WTC11 (cell line): ENCODE results near the gene BICD1.

Experiments
- ATF1 ChIP-seq: sonication (generic); formaldehyde crosslinking; IDR thresholded peaks from 2 replicates; pipeline ENCODE4 v1.8.1; 2023; ENCODE audit warnings: mild to moderate bottlenecking, moderate library complexity, missing genetic modification reagents
- CBFB ChIP-seq: sonication (generic); formaldehyde crosslinking; IDR thresholded peaks from 2 replicates; pipeline ENCODE4 v1.8.1; 2022; ENCODE audit warnings: mild to moderate bottlenecking, low read depth, missing genetic modification reagents
- CREM ChIP-seq: sonication (generic); formaldehyde crosslinking; IDR thresholded peaks from 2 replicates; pipeline ENCODE4 v1.8.1; 2022; ENCODE audit warnings: mild to moderate bottlenecking, missing genetic modification reagents, moderate library complexity
- ESRRA ChIP-seq: sonication (generic); formaldehyde crosslinking; IDR thresholded peaks from 2 replicates; pipeline ENCODE4 v1.8.1; 2022; ENCODE audit warnings: mild to moderate bottlenecking, missing genetic modification reagents, borderline replicate concordance
- TP53 ChIP-seq: sonication (generic); formaldehyde crosslinking; IDR thresholded peaks from 2 replicates; pipeline ENCODE4 v1.8.1; 2023; ENCODE audit warnings: mild to moderate bottlenecking, missing genetic modification reagents
- TF ChIP-seq, protein P1 (sequence below): sonication (generic); formaldehyde crosslinking; conservative IDR thresholded peaks from 2 replicates; pipeline ENCODE4 v1.8.1; 2022; ENCODE audit warnings: mild to moderate bottlenecking, missing genetic modification reagents
- TF ChIP-seq, protein P2 (sequence below): fragments of 200-600 bp; IDR thresholded peaks from 2 replicates; pipeline ENCODE4 v1.8.0; 2022; ENCODE audit warnings: antibody characterized with exemption
- TF ChIP-seq, protein P3 (sequence below): sonication (generic); formaldehyde crosslinking; IDR thresholded peaks from 2 replicates; pipeline ENCODE4 v1.8.0; 2022; ENCODE audit warnings: mild to moderate bottlenecking, missing genetic modification reagents
- TF ChIP-seq, protein P4 (sequence below): sonication (generic); formaldehyde crosslinking; IDR thresholded peaks from 2 replicates; pipeline ENCODE4 v1.8.1; 2023; ENCODE audit warnings: mild to moderate bottlenecking, missing genetic modification reagents
- TF ChIP-seq, protein P5 (sequence below): sonication (generic); formaldehyde crosslinking; IDR thresholded peaks from 2 replicates; pipeline ENCODE4 v1.8.0; 2022; ENCODE audit warnings: mild to moderate bottlenecking, missing genetic modification reagents
- TF ChIP-seq, protein P6 (sequence below): sonication (generic); formaldehyde crosslinking; IDR thresholded peaks from 2 replicates; pipeline ENCODE4 v1.8.1; 2022; ENCODE audit warnings: low read depth, mild to moderate bottlenecking, moderate library complexity, missing genetic modification reagents, borderline replicate concordance
- TF ChIP-seq, protein P7 (sequence below): sonication (generic); formaldehyde crosslinking; IDR thresholded peaks from 2 replicates; pipeline ENCODE4 v1.8.0; 2022; ENCODE audit warnings: mild to moderate bottlenecking, missing genetic modification reagents
- TF ChIP-seq, protein P8 (sequence below): sonication (generic); formaldehyde crosslinking; IDR thresholded peaks from 2 replicates; pipeline ENCODE4 v1.8.1; 2022; ENCODE audit warnings: low read depth, missing genetic modification reagents, borderline replicate concordance
- TF ChIP-seq, protein P9 (sequence below): sonication (generic); formaldehyde crosslinking; IDR thresholded peaks from 2 replicates; pipeline ENCODE4 v1.8.0; 2023; ENCODE audit warnings: mild to moderate bottlenecking, missing genetic modification reagents

DNA sequence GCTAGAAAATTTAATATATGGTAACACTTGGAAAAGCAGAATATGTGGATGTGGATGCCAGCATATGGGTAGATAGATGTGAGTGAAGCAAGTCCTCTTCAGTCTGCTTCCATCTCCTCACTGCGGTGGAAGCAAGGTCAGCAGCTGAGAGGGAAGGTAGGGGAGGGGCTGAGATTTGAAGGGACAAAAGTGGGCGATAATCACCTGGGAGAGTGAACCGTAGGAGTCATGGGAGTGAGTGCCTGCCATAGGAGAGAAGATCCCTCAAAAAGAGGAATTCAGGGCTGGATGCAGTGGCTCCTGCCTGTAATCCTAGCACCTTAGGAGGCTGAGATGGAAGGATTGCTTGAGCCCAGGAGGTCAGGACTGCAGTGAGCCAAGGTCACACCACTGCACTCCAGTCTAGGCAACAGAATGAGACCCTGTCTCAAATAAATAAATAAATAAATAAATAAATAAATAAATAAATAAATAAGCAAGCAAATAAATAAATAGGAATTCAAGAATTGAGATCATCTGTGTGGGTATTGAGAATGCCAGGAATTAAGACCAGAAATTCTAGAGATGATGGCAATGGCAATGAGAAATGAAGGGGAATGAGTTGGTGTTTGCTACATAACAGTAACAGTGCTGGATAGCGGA lies 123.4 kb downstream of the BICD1 start:
- TF ChIP-seq, protein P1, sequence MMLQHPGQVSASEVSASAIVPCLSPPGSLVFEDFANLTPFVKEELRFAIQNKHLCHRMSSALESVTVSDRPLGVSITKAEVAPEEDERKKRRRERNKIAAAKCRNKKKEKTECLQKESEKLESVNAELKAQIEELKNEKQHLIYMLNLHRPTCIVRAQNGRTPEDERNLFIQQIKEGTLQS, result no peak
- TF ChIP-seq ESRRA (CRISPR knock-in tag), result no peak
- no peak for TF ChIP-seq CBFB (CRISPR knock-in tag)
- TF ChIP-seq, protein P2, sequence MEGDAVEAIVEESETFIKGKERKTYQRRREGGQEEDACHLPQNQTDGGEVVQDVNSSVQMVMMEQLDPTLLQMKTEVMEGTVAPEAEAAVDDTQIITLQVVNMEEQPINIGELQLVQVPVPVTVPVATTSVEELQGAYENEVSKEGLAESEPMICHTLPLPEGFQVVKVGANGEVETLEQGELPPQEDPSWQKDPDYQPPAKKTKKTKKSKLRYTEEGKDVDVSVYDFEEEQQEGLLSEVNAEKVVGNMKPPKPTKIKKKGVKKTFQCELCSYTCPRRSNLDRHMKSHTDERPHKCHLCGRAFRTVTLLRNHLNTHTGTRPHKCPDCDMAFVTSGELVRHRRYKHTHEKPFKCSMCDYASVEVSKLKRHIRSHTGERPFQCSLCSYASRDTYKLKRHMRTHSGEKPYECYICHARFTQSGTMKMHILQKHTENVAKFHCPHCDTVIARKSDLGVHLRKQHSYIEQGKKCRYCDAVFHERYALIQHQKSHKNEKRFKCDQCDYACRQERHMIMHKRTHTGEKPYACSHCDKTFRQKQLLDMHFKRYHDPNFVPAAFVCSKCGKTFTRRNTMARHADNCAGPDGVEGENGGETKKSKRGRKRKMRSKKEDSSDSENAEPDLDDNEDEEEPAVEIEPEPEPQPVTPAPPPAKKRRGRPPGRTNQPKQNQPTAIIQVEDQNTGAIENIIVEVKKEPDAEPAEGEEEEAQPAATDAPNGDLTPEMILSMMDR, result no peak
- no peak for TF ChIP-seq CREM (CRISPR knock-in tag)
- TF ChIP-seq, protein P3, sequence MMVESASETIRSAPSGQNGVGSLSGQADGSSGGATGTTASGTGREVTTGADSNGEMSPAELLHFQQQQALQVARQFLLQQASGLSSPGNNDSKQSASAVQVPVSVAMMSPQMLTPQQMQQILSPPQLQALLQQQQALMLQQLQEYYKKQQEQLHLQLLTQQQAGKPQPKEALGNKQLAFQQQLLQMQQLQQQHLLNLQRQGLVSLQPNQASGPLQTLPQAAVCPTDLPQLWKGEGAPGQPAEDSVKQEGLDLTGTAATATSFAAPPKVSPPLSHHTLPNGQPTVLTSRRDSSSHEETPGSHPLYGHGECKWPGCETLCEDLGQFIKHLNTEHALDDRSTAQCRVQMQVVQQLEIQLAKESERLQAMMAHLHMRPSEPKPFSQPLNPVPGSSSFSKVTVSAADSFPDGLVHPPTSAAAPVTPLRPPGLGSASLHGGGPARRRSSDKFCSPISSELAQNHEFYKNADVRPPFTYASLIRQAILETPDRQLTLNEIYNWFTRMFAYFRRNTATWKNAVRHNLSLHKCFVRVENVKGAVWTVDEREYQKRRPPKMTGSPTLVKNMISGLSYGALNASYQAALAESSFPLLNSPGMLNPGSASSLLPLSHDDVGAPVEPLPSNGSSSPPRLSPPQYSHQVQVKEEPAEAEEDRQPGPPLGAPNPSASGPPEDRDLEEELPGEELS (CRISPR knock-in tag), result no peak
- TF ChIP-seq, protein P4, sequence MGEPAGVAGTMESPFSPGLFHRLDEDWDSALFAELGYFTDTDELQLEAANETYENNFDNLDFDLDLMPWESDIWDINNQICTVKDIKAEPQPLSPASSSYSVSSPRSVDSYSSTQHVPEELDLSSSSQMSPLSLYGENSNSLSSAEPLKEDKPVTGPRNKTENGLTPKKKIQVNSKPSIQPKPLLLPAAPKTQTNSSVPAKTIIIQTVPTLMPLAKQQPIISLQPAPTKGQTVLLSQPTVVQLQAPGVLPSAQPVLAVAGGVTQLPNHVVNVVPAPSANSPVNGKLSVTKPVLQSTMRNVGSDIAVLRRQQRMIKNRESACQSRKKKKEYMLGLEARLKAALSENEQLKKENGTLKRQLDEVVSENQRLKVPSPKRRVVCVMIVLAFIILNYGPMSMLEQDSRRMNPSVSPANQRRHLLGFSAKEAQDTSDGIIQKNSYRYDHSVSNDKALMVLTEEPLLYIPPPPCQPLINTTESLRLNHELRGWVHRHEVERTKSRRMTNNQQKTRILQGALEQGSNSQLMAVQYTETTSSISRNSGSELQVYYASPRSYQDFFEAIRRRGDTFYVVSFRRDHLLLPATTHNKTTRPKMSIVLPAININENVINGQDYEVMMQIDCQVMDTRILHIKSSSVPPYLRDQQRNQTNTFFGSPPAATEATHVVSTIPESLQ (CRISPR knock-in tag), result no peak
- TF ChIP-seq, protein P5, sequence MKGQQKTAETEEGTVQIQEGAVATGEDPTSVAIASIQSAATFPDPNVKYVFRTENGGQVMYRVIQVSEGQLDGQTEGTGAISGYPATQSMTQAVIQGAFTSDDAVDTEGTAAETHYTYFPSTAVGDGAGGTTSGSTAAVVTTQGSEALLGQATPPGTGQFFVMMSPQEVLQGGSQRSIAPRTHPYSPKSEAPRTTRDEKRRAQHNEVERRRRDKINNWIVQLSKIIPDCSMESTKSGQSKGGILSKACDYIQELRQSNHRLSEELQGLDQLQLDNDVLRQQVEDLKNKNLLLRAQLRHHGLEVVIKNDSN, result no peak
- no peak for TF ChIP-seq ATF1 (CRISPR knock-in tag)
- TF ChIP-seq, protein P6, sequence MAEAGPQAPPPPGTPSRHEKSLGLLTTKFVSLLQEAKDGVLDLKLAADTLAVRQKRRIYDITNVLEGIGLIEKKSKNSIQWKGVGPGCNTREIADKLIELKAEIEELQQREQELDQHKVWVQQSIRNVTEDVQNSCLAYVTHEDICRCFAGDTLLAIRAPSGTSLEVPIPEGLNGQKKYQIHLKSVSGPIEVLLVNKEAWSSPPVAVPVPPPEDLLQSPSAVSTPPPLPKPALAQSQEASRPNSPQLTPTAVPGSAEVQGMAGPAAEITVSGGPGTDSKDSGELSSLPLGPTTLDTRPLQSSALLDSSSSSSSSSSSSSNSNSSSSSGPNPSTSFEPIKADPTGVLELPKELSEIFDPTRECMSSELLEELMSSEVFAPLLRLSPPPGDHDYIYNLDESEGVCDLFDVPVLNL (CRISPR knock-in tag), result no peak
- TF ChIP-seq, protein P7, sequence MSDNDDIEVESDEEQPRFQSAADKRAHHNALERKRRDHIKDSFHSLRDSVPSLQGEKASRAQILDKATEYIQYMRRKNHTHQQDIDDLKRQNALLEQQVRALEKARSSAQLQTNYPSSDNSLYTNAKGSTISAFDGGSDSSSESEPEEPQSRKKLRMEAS (CRISPR knock-in tag), result no peak
- TF ChIP-seq, protein P8, sequence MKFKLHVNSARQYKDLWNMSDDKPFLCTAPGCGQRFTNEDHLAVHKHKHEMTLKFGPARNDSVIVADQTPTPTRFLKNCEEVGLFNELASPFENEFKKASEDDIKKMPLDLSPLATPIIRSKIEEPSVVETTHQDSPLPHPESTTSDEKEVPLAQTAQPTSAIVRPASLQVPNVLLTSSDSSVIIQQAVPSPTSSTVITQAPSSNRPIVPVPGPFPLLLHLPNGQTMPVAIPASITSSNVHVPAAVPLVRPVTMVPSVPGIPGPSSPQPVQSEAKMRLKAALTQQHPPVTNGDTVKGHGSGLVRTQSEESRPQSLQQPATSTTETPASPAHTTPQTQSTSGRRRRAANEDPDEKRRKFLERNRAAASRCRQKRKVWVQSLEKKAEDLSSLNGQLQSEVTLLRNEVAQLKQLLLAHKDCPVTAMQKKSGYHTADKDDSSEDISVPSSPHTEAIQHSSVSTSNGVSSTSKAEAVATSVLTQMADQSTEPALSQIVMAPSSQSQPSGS (CRISPR knock-in tag), result no peak
- no peak for TF ChIP-seq TP53 (CRISPR knock-in tag)
- TF ChIP-seq, protein P9, sequence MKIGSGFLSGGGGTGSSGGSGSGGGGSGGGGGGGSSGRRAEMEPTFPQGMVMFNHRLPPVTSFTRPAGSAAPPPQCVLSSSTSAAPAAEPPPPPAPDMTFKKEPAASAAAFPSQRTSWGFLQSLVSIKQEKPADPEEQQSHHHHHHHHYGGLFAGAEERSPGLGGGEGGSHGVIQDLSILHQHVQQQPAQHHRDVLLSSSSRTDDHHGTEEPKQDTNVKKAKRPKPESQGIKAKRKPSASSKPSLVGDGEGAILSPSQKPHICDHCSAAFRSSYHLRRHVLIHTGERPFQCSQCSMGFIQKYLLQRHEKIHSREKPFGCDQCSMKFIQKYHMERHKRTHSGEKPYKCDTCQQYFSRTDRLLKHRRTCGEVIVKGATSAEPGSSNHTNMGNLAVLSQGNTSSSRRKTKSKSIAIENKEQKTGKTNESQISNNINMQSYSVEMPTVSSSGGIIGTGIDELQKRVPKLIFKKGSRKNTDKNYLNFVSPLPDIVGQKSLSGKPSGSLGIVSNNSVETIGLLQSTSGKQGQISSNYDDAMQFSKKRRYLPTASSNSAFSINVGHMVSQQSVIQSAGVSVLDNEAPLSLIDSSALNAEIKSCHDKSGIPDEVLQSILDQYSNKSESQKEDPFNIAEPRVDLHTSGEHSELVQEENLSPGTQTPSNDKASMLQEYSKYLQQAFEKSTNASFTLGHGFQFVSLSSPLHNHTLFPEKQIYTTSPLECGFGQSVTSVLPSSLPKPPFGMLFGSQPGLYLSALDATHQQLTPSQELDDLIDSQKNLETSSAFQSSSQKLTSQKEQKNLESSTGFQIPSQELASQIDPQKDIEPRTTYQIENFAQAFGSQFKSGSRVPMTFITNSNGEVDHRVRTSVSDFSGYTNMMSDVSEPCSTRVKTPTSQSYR (CRISPR knock-in tag), result no peak
